ENCODE data around the gene PRDX2. TPM values are rescaled to one million over a fixed set of nuclear protein-coding genes. Genes with fewer than 3 reads are reported as not detected.

Gene PRDX2
- total and polyA plus RNA-seq, 2 donors (not counting 3 experiments of a cell fraction or from before 2014, with no cell fraction given), result 247 to 492 TPM

GRCh38 chr19:12752056-12752781 lies 49.4 kb downstream of the PRDX2 start:
- BruUV-seq (replicated peaks), result no TSS peak
- H3K4me1 ChIP-seq (ENCODE audit: control insufficient read depth, extremely low read depth, insufficient read depth, low read length), result peaks cover 2% of the 10 kb centered on the region
- peaks cover 0 to 4% of the 10 kb centered on the region in 2 experiments for H3K36me3 ChIP-seq (ENCODE audit: control insufficient read depth in 2 of 2, extremely low read depth in 1 of 2, insufficient read depth in 2 of 2, low read length in 2 of 2)
- no peaks in the 10 kb centered on the region for H3K9me3 ChIP-seq (replicated peaks; ENCODE audit: control insufficient read depth, insufficient read depth, low read length)
- H3K27me3 ChIP-seq (ENCODE audit: control insufficient read depth in 2 of 2, insufficient read depth in 2 of 2, low read length in 2 of 2), result peaks cover 0 to 7% of the 10 kb centered on the region in 2 experiments
- no peak overlapping the region for H3K4me3 ChIP-seq (replicated peaks in 1 of 3; ENCODE audit: insufficient read depth in 1 of 3, low read depth in 1 of 3, low read length in 3 of 3)
- CTCF ChIA-PET, result interaction anchor here (1.1 to 2.7 kb wide), 3 partner anchors 8 to 14 kb away, joined by 4 to 14 read pairs (median 8); no protein-coding TSS in a partner anchor
- no peak overlapping the region for H3K4me2 ChIP-seq (ENCODE audit: insufficient read depth, low read length)
- FAIRE-seq, result no peak
- TF ChIP-seq GATA2 (IDR thresholded peaks at IDR 0.05; ENCODE audit: insufficient read depth, insufficient read length, low read depth, low read length), result no peak
- no peak for TF ChIP-seq POLR2AphosphoS5 (IDR thresholded peaks at IDR 0.05; ENCODE audit: insufficient read depth, low read depth, low read length)
- TF ChIP-seq MYC (IDR thresholded peaks at IDR 0.05; ENCODE audit: low read depth, low read length), result no peak
- TF ChIP-seq, protein P1, sequence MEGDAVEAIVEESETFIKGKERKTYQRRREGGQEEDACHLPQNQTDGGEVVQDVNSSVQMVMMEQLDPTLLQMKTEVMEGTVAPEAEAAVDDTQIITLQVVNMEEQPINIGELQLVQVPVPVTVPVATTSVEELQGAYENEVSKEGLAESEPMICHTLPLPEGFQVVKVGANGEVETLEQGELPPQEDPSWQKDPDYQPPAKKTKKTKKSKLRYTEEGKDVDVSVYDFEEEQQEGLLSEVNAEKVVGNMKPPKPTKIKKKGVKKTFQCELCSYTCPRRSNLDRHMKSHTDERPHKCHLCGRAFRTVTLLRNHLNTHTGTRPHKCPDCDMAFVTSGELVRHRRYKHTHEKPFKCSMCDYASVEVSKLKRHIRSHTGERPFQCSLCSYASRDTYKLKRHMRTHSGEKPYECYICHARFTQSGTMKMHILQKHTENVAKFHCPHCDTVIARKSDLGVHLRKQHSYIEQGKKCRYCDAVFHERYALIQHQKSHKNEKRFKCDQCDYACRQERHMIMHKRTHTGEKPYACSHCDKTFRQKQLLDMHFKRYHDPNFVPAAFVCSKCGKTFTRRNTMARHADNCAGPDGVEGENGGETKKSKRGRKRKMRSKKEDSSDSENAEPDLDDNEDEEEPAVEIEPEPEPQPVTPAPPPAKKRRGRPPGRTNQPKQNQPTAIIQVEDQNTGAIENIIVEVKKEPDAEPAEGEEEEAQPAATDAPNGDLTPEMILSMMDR (IDR thresholded peaks at IDR 0.05; ENCODE audit: extremely low read depth in 1 of 2, insufficient read depth in 1 of 2, low read depth in 1 of 2, low read length in 2 of 2), result no peak
- no peak for TF ChIP-seq FOS (IDR thresholded peaks at IDR 0.05; ENCODE audit: borderline replicate concordance, insufficient read depth, low read length)
- no peak for TF ChIP-seq EZH2 (IDR thresholded peaks at IDR 0.05; ENCODE audit: borderline replicate concordance, low read depth, low read length, severe bottlenecking)
- TF ChIP-seq JUN (IDR thresholded peaks at IDR 0.05; ENCODE audit: borderline replicate concordance, insufficient read depth, insufficient read length, low read depth), result no peak
- no peak for TF ChIP-seq MAX (IDR thresholded peaks at IDR 0.05; ENCODE audit: insufficient read depth, insufficient read length)
- no peak for TF ChIP-seq POLR2A (IDR thresholded peaks at IDR 0.05; ENCODE audit: low read depth, low read length)
- DNase-seq (ENCODE audit: low read depth, low spot score), result no peak
- no peaks in the 10 kb centered on the region for H3K9me1 ChIP-seq (replicated peaks; ENCODE audit: control insufficient read depth, extremely low read depth, insufficient read depth, low read length)
- no peaks in the 10 kb centered on the region for H3K79me2 ChIP-seq (ENCODE audit: control insufficient read depth, insufficient read depth, low read length)
- H3K27ac ChIP-seq (ENCODE audit: insufficient read depth, low read depth, low read length), result no peak overlapping the region
- POLR2A ChIA-PET, result no interaction called here
- no peak overlapping the region for H2AFZ ChIP-seq (ENCODE audit: low read depth, low read length)
- no peak overlapping the region for H3K9ac ChIP-seq (replicated peaks; ENCODE audit: extremely low read depth, insufficient read depth, low read length)
- dilution Hi-C loops (cut with MboI; ENCODE audit: extremely low pct_ligation_motif_present, low sequenced_read_pairs), result no loop called here
- intact Hi-C loops (cut with micrococcal nuclease), result no loop called here
- no peaks in the 10 kb centered on the region for H4K20me1 ChIP-seq (replicated peaks; ENCODE audit: control insufficient read depth, extremely low read depth, insufficient read depth, low read length)

Data from endothelial cell of umbilical vein (primary cell).